ENCODE data around the gene TFAP2A.

GRCh38 chr6:10420546-10421157 lies 5.8 kb upstream of the TFAP2A start:
- TF ChIP-seq PML (IDR thresholded peaks at IDR 0.05; ENCODE audit: low read length): no peak
- TF ChIP-seq BRCA1 (IDR thresholded peaks at IDR 0.05; ENCODE audit: low read depth, low read length): no peak
- no peak for TF ChIP-seq CTCF (IDR thresholded peaks at IDR 0.05 in 2 of 3, conservative IDR thresholded peaks at IDR 0.05 in 1 of 3; ENCODE audit: control insufficient read depth in 2 of 3, extremely low read depth in 1 of 3, insufficient read depth in 1 of 3, low read depth in 3 of 3, low read length in 3 of 3)
